Sciatic nerve (tissue), 2 donors: ENCODE measurements around the gene DYNC1I1. TPM values are rescaled to one million over a fixed set of nuclear protein-coding genes. Genes with fewer than 3 reads are reported as not detected.

Experiments used
- ATAC-seq: fragments of 200-7000 bp; cut with Tn5 transposase; one replicate; pipeline ENCODE4 v1.9.1; 2020; ENCODE audit warnings: mild to moderate bottlenecking, moderate library complexity
- DNase-seq: peaks from one replicate; pipeline ENCODE4 v3.0.0-alpha.2; 2020; ENCODE audit warnings: low spot score
- intact Hi-C: fragments of 100-400 bp; cut with DNase I; formaldehyde crosslinking; loops from one replicate; pipeline ENCODE4 v1.14.2; 2022
- total RNA-seq: library from RNA; stranded (reverse); fragmentation: NEBNext Ultra II Directional; extraction: Animal tissue kit (Norgen Biotek cat#: 25700); gene quantifications from one replicate; pipeline ENCODE4 v1.2.1, GENCODE V29; 2021
- donor health status: DM: no; HTN: no; CAD: no.
- donor health status: DM: no; HTN: no; CAD: no.

The DYNC1I1 gene
- total RNA-seq = 4.3 TPM

GRCh38 chr7:95772298-95772770 lies at the start of gene DYNC1I1:
Gene DYNC1I1, plus strand, starts transcription at chr7:95772554. Its CDS starts 32,176 bp downstream, at chr7:95804730.
- intact Hi-C loops = no loop called here
- DNase-seq (peak; percentile 77), ATAC-seq (peak; percentile 90)

- ATAC-seq = peak; percentile 57
- intact Hi-C loops = no loop called here
- DNase-seq = no peak
These were observed 48.7 kb upstream of the DYNC1I1 start for GRCh38 chr7:95723583-95724180.

- DNase-seq (no peak), ATAC-seq (peak; percentile 24)
- intact Hi-C loops = no loop called here
These were observed 47.1 kb upstream of the DYNC1I1 start for GRCh38 chr7:95725205-95725604.

GRCh38 chr7:95730493-95731280 lies 41.7 kb upstream of the DYNC1I1 start:
- DNase-seq = no peak

GRCh38 chr7:95736635-95737034 lies 35.7 kb upstream of the DYNC1I1 start:
- no peak for ATAC-seq
- DNase-seq = no peak
- intact Hi-C loops = no loop called here

More at GRCh38 chr7:95730493-95731280, 41.7 kb upstream of the DYNC1I1 start:
- intact Hi-C loops = no loop called here
- no peak for ATAC-seq

GRCh38 chr7:95737828-95738505 lies 34.4 kb upstream of the DYNC1I1 start:
- intact Hi-C loops = no loop called here
- ATAC-seq = peak; percentile 10

GRCh38 chr7:95749044-95749443 lies 23.3 kb upstream of the DYNC1I1 start:
- intact Hi-C loops = no loop called here
- DNase-seq = no peak
- ATAC-seq = no peak

More at GRCh38 chr7:95737828-95738505, 34.4 kb upstream of the DYNC1I1 start:
- DNase-seq = no peak

- intact Hi-C loops = no loop called here
- no peak for DNase-seq
- no peak for ATAC-seq
These were observed 22.8 kb upstream of the DYNC1I1 start for GRCh38 chr7:95749515-95749914.

- ATAC-seq (no peak), DNase-seq (no peak)
- intact Hi-C loops = no loop called here
These were observed 18.9 kb upstream of the DYNC1I1 start for GRCh38 chr7:95753440-95753839.

GRCh38 chr7:95755277-95755934 lies 16.9 kb upstream of the DYNC1I1 start:
- intact Hi-C loops = no loop called here
- no peak for ATAC-seq

GRCh38 chr7:95758187-95758586 lies 14.2 kb upstream of the DYNC1I1 start:
- DNase-seq (no peak), ATAC-seq (no peak)
- intact Hi-C loops = no loop called here

More at GRCh38 chr7:95755277-95755934, 16.9 kb upstream of the DYNC1I1 start:
- no peak for DNase-seq

GRCh38 chr7:95766086-95766485 lies 6.3 kb upstream of the DYNC1I1 start:
- DNase-seq (no peak), ATAC-seq (no peak)
- intact Hi-C loops = no loop called here

- ATAC-seq = no peak
- no peak for DNase-seq
- intact Hi-C loops = no loop called here
These were observed 5.7 kb upstream of the DYNC1I1 start for GRCh38 chr7:95766657-95767056.

GRCh38 chr7:95772771-95773581 lies 622 bp downstream of the DYNC1I1 start:
- ATAC-seq = peak; percentile 71
- no peak for DNase-seq
- intact Hi-C loops = no loop called here

- intact Hi-C loops = no loop called here
These were observed 4.3 kb downstream of the DYNC1I1 start for GRCh38 chr7:95776561-95777185.

GRCh38 chr7:95777269-95777668 lies 4.9 kb downstream of the DYNC1I1 start:
- ATAC-seq (peak; percentile 35), DNase-seq (no peak)
- intact Hi-C loops = no loop called here

More at GRCh38 chr7:95776561-95777185, 4.3 kb downstream of the DYNC1I1 start:
- DNase-seq (no peak), ATAC-seq (no peak)

- ATAC-seq (peak; percentile 80), DNase-seq (no peak)
- intact Hi-C loops = no loop called here
These were observed 8.3 kb downstream of the DYNC1I1 start for GRCh38 chr7:95780665-95781064.

GRCh38 chr7:95781961-95782586 lies 9.7 kb downstream of the DYNC1I1 start:
- ATAC-seq = no peak
- DNase-seq = no peak
- intact Hi-C loops = no loop called here
